K562 (cell line): ENCODE data around the gene HMGA1. TPM values are rescaled to one million over a fixed set of nuclear protein-coding genes. Genes with fewer than 3 reads are reported as not detected.

ENCODE experiments used
- CEBPG ChIP-seq, 3 experiments: fragments of 200-800 bp in 1 of 3; sonication (Bioruptor generic) in 1 of 3; sonication (generic) in 1 of 3; formaldehyde crosslinking in 1 of 3; IDR thresholded peaks in 2 of 3; conservative IDR thresholded peaks in 1 of 3; 2 replicates each; pipeline versions ENCODE4 v1.6.1 to v1.8.0; 2016 to 2022; ENCODE audit warnings: missing compliant biosample characterization in 2 of 3, missing genetic modification characterization in 2 of 3, mild to moderate bottlenecking in 1 of 3, missing genetic modification reagents in 1 of 3
- CHAMP1 ChIP-seq: fragments of 450-650 bp; IDR thresholded peaks from 2 replicates; pipeline ENCODE4 v1.6.1; 2016; ENCODE audit warnings: mild to moderate bottlenecking
- CREM ChIP-seq: IDR thresholded peaks from 2 replicates; pipeline ENCODE4 v1.6.1; 2014; ENCODE audit warnings: antibody characterized with exemption, low read depth
- EHMT2 ChIP-seq: fragments of 450-650 bp; IDR thresholded peaks from 2 replicates; pipeline ENCODE4 v1.6.1; 2018; ENCODE audit warnings: antibody characterized with exemption
- EP400 ChIP-seq: fragments of 450-650 bp; IDR thresholded peaks from 2 replicates; pipeline ENCODE4 v1.6.1; 2017; ENCODE audit warnings: antibody characterized with exemption, mild to moderate bottlenecking, moderate library complexity
- FOS ChIP-seq: IDR thresholded peaks from 3 replicates; pipeline ENCODE4 v1.6.1; 2011; ENCODE audit not compliant: insufficient read length; ENCODE audit errors: extremely low read depth
- HLTF ChIP-seq: fragments of 450-650 bp; IDR thresholded peaks from 2 replicates; pipeline ENCODE4 v1.6.1; 2016
- NCOA1 ChIP-seq: fragments of 450-650 bp; IDR thresholded peaks from 2 replicates; pipeline ENCODE4 v1.6.1; 2016; ENCODE audit warnings: low read depth
- RAD21 ChIP-seq, 2 experiments: fragments of 250-450 bp in 1 of 2; fragments of 450-650 bp in 1 of 2; sonication (Bioruptor Pico) in 1 of 2; formaldehyde crosslinking in 1 of 2; IDR thresholded peaks in 1 of 2; conservative IDR thresholded peaks in 1 of 2; 2 replicates each; pipeline versions ENCODE4 v1.4.0 to v1.8.0; 2020 to 2022; ENCODE audit warnings: mild to moderate bottlenecking in 2 of 2, moderate library complexity in 1 of 2
- RREB1 ChIP-seq: fragments of 250-450 bp; sonication (Bioruptor Pico); IDR thresholded peaks from 2 replicates; pipeline ENCODE4 v1.4.0; 2020
- SMARCA4 ChIP-seq: fragments of 450-650 bp; IDR thresholded peaks from 2 replicates; pipeline ENCODE4 v1.6.1; 2016
- TCF7 ChIP-seq: sonication (generic); IDR thresholded peaks from 2 replicates; pipeline ENCODE4 v1.6.1; 2016; ENCODE audit warnings: antibody characterized with exemption, borderline replicate concordance
- TEAD1 ChIP-seq, 2 experiments: fragments of 450-650 bp in 1 of 2; sonication (generic) in 1 of 2; formaldehyde crosslinking; IDR thresholded peaks; 2 replicates each; pipeline versions ENCODE4 v1.4.0 to v1.8.0; 2020 to 2022; ENCODE audit warnings: mild to moderate bottlenecking in 2 of 2, missing genetic modification reagents in 1 of 2
- THRAP3 ChIP-seq: fragments of 450-650 bp; IDR thresholded peaks from 2 replicates; pipeline ENCODE4 v1.6.1; 2016; ENCODE audit warnings: mild to moderate bottlenecking, inconsistent platforms, borderline replicate concordance
- THRB ChIP-seq: fragments of 450-650 bp; formaldehyde crosslinking; conservative IDR thresholded peaks from 2 replicates; pipeline ENCODE4 v1.4.0; 2022; ENCODE audit warnings: mild to moderate bottlenecking, missing genetic modification characterization
- ZKSCAN1 ChIP-seq: fragments of 150-350 bp; IDR thresholded peaks from 2 replicates; pipeline ENCODE4 v1.6.1; 2016; ENCODE audit warnings: low read depth, low read length
- ZNF24 ChIP-seq: fragments of 450-650 bp; IDR thresholded peaks from 2 replicates; pipeline ENCODE4 v1.6.1; 2016
- ZNF282 ChIP-seq: sonication (generic); formaldehyde crosslinking; IDR thresholded peaks from 2 replicates; pipeline ENCODE4 v1.8.1; 2023; ENCODE audit warnings: missing genetic modification reagents
- polyA plus RNA-seq, 8 experiments: library from polyadenylated mRNA; depleted of rRNA in 4 of 8; stranded (reverse) in 5 of 8; unstranded in 3 of 8; fragments of >200 nt; fragmentation: Nextera tagmentation in 2 of 8; fragmentation: Illumina TruSeq in 1 of 8; extraction: Ambion mirVana in 2 of 8; extraction: Trizol in 1 of 8; gene quantifications; 2 replicates each; pipeline versions ENCODE4 v1.2.1 to v1.2.3, GENCODE V29; 2011 to 2014; ENCODE audit warnings: inconsistent platforms in 1 of 8, missing spikeins in 1 of 8
- total RNA-seq, 7 experiments: library from RNA; depleted of rRNA in 6 of 7; stranded (reverse); fragments of >200 nt in 6 of 7; fragmentation: Illumina TruSeq in 2 of 7; extraction: Trizol in 2 of 7; gene quantifications; 2 replicates each; pipeline versions ENCODE4 v1.2.1 to v1.2.3, GENCODE V29; 2011 to 2021; ENCODE audit warnings: low replicate concordance in 1 of 7

HMGA1 gene
- total and polyA plus RNA-seq, 9 of the 15 experiments (the other 6 are each of a cell fraction or from before 2014, with no cell fraction given), result 27.8 to 1,947 (median 594) TPM

GRCh38 chr6:34276881-34277762, 40.4 kb downstream of the HMGA1 start (continued):
- TF ChIP-seq RREB1, result 0 out of 2 replicates have a peak, but pooled peaks have one; percentile 58
- peak; percentile 43; the same call in 1 of the 2 replicates for TF ChIP-seq EHMT2
- 0 out of 4 replicates have a peak, but pooled peaks of 1 of the 2 experiments have one; percentile 13 for TF ChIP-seq TEAD1 (CRISPR knock-in tag; IDR thresholded peaks at IDR 0.05)
- TF ChIP-seq RAD21 (CRISPR knock-in tag; conservative IDR thresholded peaks at IDR 0.05 in 1 of 2, IDR thresholded peaks at IDR 0.05 in 1 of 2), result peak in 1 of 2 experiments; percentile 15; a peak in 1 of 4 replicates
- TF ChIP-seq CREM, result peak; percentile 51
- peak; percentile 27; the same call in 1 of the 2 replicates for TF ChIP-seq CEBPG (CRISPR knock-in tag; IDR thresholded peaks at IDR 0.05)
- TF ChIP-seq CEBPG (tag; conservative IDR thresholded peaks at IDR 0.05 in 1 of 2, IDR thresholded peaks at IDR 0.05 in 1 of 2), result no peak
- TF ChIP-seq THRB (CRISPR knock-in tag), result 0 out of 2 replicates have a peak, but pooled peaks have one; percentile 57
- no peak for TF ChIP-seq ZNF282 (CRISPR knock-in tag)
- no peak for TF ChIP-seq ZNF24
- TF ChIP-seq HLTF, result 0 out of 2 replicates have a peak, but pooled peaks have one; percentile 31
- TF ChIP-seq SMARCA4, result peak; percentile 81
- TF ChIP-seq TCF7, result peak; percentile 93
- no peak for TF ChIP-seq ZKSCAN1
- peak; percentile 6; the same call in 1 of the 2 replicates for TF ChIP-seq THRAP3
- TF ChIP-seq NCOA1, result no peak; the same call in 1 of the 2 replicates
- TF ChIP-seq CHAMP1, result no peak; the same call in 1 of the 2 replicates
- TF ChIP-seq FOS, result no peak
- peak; percentile 43; the same call in 1 of the 2 replicates for TF ChIP-seq EP400
